ENCODE results near the gene ETHE1. TPM values are rescaled to one million over a fixed set of nuclear protein-coding genes. Genes with fewer than 3 reads are reported as not detected.
"Not testable (repeated sequence)": the region's sequence is repeated elsewhere in the genome, so short reads cannot be mapped to it uniquely, and the experiment has no call there.

ETHE1 gene
- total and polyA plus RNA-seq, 4 donors: 30.4 to 45.1 (median 34.5) TPM

- TF ChIP-seq ZBTB33 (IDR thresholded peaks at IDR 0.05): no peak
- no peak for TF ChIP-seq SP1 (IDR thresholded peaks at IDR 0.05)
- TF ChIP-seq NR2F2 (IDR thresholded peaks at IDR 0.05): no peak
These were observed 21.7 kb upstream of the ETHE1 start (continued) for GRCh38 chr19:43548706-43549105.

- peaks cover 8 to 34% (median 18%) of the 10 kb centered on the region in 4 donors for H3K36me3 ChIP-seq (ENCODE audit: control insufficient read depth in 4 of 4, insufficient read depth in 3 of 4, low read depth in 1 of 4, low read length in 3 of 4)
- not testable (repeated sequence) for H3K4me3 ChIP-seq (ENCODE audit: low read depth in 1 of 3, low read length in 3 of 3); H3K9ac ChIP-seq (ENCODE audit: low read depth in 1 of 2, low read length in 2 of 2); H3K4me1 ChIP-seq (ENCODE audit: control insufficient read depth in 4 of 4, insufficient read depth in 4 of 4, low read length in 3 of 4); H3K27ac ChIP-seq (ENCODE audit: low read depth in 1 of 2, low read length in 2 of 2); DNase-seq (ENCODE audit: low spot score); H3K27me3 ChIP-seq (ENCODE audit: control insufficient read depth in 4 of 4, insufficient read depth in 4 of 4, low read length in 3 of 4); H3K9me3 ChIP-seq (ENCODE audit: control insufficient read depth in 4 of 4, low read length in 3 of 4)
- 93% methylated on average over 20 of the region's 24 CpGs for WGBS
These were observed 20.9 kb upstream of the ETHE1 start for GRCh38 chr19:43547926-43548325.

- H3K4me1 ChIP-seq (ENCODE audit: control insufficient read depth in 4 of 4, insufficient read depth in 4 of 4, low read length in 3 of 4): peaks cover 4 to 13% (median 7%) of the 10 kb centered on the region in 4 donors
- H3K4me3 ChIP-seq (ENCODE audit: low read depth in 1 of 3, low read length in 3 of 3): no peak overlapping the region
- DNase-seq (ENCODE audit: low spot score): no peak
- no peaks in the 10 kb centered on the region for H3K27me3 ChIP-seq (ENCODE audit: control insufficient read depth in 4 of 4, insufficient read depth in 4 of 4, low read length in 3 of 4)
- TF ChIP-seq TAF1 (conservative IDR thresholded peaks at IDR 0.05): no peak
- no peak overlapping the region for H3K27ac ChIP-seq (ENCODE audit: low read depth in 1 of 2, low read length in 2 of 2)
- peaks cover 3 to 26% (median 14%) of the 10 kb centered on the region in 4 donors for H3K36me3 ChIP-seq (ENCODE audit: control insufficient read depth in 4 of 4, insufficient read depth in 3 of 4, low read depth in 1 of 4, low read length in 3 of 4)
- no peak overlapping the region for H3K9ac ChIP-seq (ENCODE audit: low read depth in 1 of 2, low read length in 2 of 2)
- WGBS: 99% methylated on average over 3 of the region's 3 CpGs
- no peaks in the 10 kb centered on the region for H3K9me3 ChIP-seq (ENCODE audit: control insufficient read depth in 4 of 4, low read length in 3 of 4)
These were observed 19.6 kb upstream of the ETHE1 start for GRCh38 chr19:43546581-43546980.

GRCh38 chr19:43545981-43546380 lies 19.0 kb upstream of the ETHE1 start:
- no peaks in the 10 kb centered on the region for H3K27me3 ChIP-seq (ENCODE audit: control insufficient read depth in 4 of 4, insufficient read depth in 4 of 4, low read length in 3 of 4)
- 85% methylated on average over 2 of the region's 2 CpGs for WGBS
- no peak overlapping the region for H3K27ac ChIP-seq (ENCODE audit: low read depth in 1 of 2, low read length in 2 of 2)
- H3K9me3 ChIP-seq (ENCODE audit: control insufficient read depth in 4 of 4, low read length in 3 of 4): no peaks in the 10 kb centered on the region
- peaks cover 4 to 13% (median 7%) of the 10 kb centered on the region in 4 donors for H3K4me1 ChIP-seq (ENCODE audit: control insufficient read depth in 4 of 4, insufficient read depth in 4 of 4, low read length in 3 of 4)
- DNase-seq (ENCODE audit: low spot score): no peak
- H3K4me3 ChIP-seq (ENCODE audit: low read depth in 1 of 3, low read length in 3 of 3): no peak overlapping the region
- H3K36me3 ChIP-seq (ENCODE audit: control insufficient read depth in 4 of 4, insufficient read depth in 3 of 4, low read depth in 1 of 4, low read length in 3 of 4): peaks cover 0 to 20% (median 9%) of the 10 kb centered on the region in 4 donors
- no peak overlapping the region for H3K9ac ChIP-seq (ENCODE audit: low read depth in 1 of 2, low read length in 2 of 2)
- TF ChIP-seq JUND (IDR thresholded peaks at IDR 0.05) (no peak), FOXA1 (IDR thresholded peaks at IDR 0.05) (no peak), MAX (IDR thresholded peaks at IDR 0.05) (no peak), FOXA2 (IDR thresholded peaks at IDR 0.05) (no peak), RAD21 (IDR thresholded peaks at IDR 0.05) (no peak), EGR1 (IDR thresholded peaks at IDR 0.05; ENCODE audit: low read depth in 2 of 2) (no peak), REST (IDR thresholded peaks at IDR 0.05) (no peak), GABPA (IDR thresholded peaks at IDR 0.05 in 1 of 2, conservative IDR thresholded peaks at IDR 0.05 in 1 of 2) (no peak), CTCF (IDR thresholded peaks at IDR 0.05; ENCODE audit: low read depth, low read length, missing input control) (no peak), SP1 (IDR thresholded peaks at IDR 0.05) (no peak), ZBTB33 (IDR thresholded peaks at IDR 0.05) (no peak), ATF3 (IDR thresholded peaks at IDR 0.05) (no peak), RXRA (IDR thresholded peaks at IDR 0.05) (no peak), NR2F2 (IDR thresholded peaks at IDR 0.05) (no peak), HNF4A (conservative IDR thresholded peaks at IDR 0.05) (no peak), TAF1 (conservative IDR thresholded peaks at IDR 0.05) (no peak), YY1 (IDR thresholded peaks at IDR 0.05) (no peak)

Data from liver (tissue), 9 donors.